ENCODE data around the gene RICTOR.
"Not testable (repeated sequence)": the region's sequence is repeated elsewhere in the genome, so short reads cannot be mapped to it uniquely, and the experiment has no call there.

RICTOR gene

DNA sequence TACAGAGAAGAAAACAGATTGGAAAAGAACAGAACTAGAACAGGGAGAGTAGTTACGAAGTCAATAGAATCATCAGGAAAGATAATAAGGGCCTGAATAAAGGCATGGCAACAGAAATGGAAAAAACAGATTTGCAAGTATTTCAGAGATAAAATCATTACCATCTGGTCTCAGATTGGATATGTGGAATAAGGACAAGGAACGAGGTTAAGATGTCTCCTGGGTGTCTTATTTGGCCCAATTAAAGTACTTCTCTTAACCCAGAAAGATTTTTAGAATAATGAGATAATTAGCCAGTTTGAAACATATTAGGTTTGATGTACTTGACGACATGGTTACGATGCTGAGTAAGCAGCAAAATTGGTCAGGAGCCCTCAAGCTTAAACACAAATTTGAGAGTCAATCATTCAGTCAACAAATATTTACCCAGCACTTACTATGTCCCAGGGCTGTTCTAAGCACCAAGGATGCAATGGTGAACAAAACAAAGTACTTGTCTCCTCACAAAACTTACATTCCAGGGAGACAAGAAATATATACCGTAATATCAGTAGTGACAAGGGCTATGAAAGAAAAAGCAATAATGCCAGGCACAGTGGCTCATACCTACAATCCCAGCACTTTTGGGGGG is 18.3 kb downstream of the RICTOR start:
- DNase-seq, result no peak

DNA sequence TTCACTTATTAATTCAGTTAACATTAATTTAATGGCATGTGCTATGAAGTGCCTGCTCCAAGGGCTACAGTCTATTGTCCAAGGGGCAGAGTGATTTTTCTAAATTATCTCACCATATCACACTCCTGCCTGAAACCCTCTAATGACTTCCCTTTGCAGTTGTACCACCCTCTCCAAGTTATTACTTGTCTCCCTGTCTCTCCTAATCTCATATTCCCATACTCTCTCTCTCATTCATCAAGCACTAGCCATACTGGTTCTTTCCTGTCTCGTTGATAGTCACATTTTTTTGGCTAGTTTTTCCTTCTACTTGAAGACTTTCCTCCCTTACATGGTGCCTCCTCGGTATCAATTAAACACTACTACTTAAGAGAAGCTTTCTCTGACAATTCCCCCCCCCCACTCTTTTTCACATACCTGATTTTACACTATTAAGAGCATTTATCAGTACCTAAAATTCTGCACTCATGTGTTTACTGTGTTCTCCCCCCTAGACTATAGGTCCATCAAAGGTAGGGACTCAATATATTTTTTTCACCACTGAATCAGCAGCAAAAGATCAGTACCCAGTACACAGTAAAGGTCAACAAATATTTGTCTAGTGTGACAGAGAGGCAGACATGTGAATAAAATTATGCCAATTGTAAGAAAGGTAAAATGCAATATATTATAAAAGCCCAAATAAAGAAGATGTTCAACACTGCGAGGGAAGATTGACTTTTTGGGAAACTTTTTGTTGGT is 19.0 kb downstream of the RICTOR start:
- no peak for DNase-seq

DNA sequence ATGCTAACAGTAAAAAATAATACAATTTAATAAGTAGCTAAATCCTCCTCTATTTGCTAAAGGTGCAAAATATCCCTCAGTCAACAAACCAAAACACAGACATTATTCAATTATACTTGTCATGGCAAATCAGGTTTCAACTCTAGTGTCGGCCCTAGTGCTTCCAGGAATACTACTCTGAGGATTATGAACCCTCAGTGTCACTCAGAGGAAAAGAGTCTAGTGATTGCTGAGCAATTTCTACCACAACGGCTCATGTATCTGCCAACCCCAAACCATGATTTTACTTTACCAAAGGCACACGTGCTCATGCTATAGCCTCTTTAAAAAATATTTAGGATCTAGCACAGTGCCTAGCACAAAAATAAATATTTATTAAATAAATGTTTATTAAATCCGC is 21.0 kb downstream of the RICTOR start:
- no peak for DNase-seq

DNA sequence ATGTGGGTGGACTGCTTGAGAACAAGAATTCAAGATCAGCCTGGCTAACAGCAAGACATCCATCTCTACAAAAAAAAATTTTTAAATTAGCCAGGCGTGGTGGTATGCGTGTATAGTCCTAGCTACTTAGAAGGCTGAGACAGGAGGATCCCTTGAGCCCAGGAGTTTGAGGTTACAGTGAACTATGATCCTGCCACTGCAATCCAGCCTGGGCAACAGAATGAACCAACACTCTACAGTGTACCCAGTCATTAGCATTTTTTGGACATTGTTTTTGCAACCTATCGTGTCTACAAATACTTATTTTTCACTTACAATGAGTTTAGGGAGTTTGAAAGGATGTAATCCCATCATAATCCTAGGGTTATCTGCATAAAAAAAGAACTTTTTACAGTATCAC is 22.1 kb downstream of the RICTOR start:
- DNase-seq, result no peak

DNA sequence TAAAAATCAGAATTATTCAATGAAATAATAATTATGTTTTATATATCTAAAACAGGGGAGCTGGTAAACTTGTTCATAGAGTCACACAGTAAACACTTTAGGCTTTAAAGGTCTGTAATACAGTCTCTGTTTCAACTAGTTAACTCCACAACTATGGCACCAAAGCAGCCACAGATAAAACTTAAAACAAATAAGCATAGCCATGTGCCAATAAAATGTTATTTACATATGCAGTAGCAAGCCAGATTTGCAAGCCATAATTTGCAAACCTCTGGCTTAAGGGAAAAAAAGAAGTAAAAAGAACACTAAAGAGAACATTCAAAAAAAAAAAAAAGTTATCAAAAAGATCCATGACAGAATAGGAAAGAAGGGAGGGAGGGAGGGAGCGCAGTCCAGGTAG is 24.9 kb downstream of the RICTOR start:
- DNase-seq, result no peak

DNA sequence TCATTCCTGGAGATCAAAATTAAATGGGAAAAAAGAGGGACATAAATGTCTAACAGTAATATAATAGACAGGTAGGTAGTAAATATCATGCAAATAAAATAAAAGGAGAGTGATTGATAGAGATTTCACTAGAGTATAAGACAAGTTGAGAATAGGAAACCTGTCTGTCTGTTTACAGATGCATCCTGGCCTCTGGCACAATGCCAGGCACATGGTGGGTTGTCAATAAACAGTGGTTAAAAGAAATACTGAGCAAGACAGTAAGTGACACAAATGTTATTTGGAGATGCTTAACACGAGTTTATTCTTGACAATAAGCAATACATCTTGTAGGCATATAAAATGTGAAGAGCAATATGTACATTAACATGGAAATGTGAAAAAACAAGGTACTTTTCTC is 33.3 kb downstream of the RICTOR start:
- DNase-seq, result no peak

DNA sequence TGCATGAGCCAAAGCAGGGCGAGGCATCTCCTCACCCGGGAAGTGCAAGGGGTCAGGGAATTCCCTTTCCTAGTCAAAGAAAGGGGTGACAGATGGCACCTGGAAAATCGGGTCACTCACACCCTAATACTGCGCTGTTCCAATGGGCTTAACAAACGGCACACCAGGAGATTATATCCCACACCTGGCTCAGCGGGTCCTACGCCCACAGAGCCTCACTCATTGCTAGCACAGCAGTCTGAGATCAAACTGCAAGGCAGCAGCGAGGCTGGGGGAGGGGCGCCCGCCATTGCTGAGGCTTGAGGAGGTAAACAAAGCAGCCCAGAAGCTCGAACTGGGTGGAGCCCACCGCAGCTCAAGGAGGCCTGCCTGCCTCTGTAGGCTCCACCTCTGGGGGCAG is 39.7 kb downstream of the RICTOR start:
- DNase-seq, result not testable (repeated sequence)

DNA sequence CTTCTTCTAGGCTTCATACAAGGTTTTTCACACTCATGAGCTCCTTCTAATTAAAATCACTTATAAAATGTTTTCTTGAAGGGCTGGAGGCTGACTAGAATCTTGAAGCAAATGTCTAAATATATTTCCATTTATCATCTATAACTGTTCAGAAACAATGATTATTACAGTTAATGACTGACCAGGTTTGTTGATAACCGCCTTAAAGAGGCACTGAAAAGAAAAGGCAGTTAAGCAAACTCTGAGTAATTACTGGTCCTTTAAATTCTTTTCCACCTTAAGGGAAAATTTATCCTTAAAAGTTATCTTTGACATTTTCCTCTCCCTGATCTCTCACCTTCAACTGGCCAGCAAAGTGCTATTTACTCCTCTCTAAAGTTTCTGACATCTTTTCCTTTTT is 43.2 kb downstream of the RICTOR start:
- DNase-seq, result no peak

DNA sequence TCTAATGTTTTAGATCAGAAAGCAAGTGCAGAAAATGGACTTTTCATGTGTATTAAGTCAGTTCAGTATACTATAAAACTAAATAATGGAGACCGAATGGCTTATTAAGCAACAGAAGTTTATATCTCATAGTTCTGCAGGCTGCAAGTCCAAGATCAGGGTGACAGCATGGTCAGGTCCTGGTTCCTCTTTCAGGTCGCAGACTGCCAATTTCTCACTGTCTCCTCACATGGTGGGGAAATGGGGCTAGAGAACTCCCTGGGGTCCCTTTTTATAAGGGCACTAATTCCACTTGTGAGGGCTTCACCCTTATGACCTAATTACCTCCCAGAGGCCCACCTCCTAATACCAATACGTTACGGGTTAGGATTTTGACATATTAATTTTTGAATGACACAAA is 48.7 kb downstream of the RICTOR start:
- DNase-seq, result no peak

DNA sequence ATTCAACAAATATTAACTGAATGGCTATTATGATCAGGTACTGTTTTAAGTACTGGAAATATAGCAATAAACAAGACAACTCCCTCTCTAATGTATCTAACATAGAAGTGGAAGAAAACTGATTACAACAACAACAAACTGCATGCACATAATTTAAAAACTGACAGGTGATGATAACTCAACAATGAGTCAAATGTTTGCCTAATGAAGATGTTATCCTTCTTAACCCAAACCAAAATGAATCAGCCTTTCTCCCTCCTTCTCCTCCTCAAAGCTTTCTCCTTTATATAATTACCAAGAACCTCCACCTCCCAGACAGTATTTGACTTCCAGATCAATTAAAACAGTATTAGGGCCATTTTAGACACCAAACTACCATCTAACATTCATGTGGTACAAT is 49.3 kb downstream of the RICTOR start:
- no peak for DNase-seq

DNA sequence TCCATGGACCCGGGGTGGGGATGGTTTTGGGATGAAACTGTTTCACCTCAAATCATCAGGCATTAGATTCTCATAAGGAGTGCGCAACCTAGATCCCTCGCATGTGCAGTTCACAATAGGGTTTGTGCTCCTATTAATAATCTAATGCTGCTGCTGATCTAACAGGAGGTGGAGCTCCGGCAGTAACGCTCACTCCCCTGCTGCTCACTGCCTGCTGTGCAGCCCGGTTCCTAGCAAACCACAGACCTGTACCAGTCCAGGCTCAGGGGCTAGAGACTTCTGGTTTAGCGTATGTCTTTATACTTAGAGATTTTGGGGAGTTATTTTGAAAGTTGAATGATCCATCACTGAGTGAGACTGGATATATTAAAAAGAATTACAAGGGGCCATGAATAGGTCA is 50.2 kb downstream of the RICTOR start:
- DNase-seq, result no peak

DNA sequence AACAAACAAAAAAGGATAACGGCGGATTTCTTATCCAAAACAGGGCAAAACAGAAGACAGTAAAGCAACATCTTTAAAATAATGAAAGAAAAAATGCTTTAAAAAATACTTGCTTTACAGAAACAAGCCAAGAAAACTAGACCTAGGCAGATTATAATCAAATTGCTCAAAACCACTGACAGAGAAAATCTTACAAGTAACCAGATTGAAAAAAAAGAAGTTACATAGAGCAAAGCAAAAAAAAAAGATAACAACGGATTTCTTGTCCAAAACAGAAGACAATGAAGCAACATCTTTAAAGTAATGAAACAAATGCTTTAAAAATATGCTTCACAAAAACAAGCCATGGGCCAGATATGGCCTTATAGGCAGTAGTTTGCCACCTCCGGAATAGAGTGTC is 51.1 kb downstream of the RICTOR start:
- no peak for DNase-seq

DNA sequence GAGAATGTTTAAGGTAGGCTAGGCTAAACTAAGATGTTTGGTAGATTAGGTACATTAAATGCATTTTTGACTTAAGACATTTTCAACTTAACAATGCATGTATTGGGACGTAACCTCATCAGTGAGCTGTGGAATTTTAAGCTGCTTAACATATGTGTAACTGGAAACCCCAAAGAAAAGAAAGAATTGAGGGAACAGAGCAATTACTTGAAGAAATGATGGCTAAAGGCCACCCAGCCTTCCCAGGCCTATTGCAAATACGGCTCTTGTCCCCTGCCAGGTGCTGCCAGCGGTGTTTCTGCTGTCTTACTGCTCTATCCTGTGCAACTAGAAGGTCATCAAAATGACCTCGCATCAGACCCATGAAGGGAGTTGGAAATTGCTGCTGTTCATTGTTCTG is 52.0 kb downstream of the RICTOR start:
- DNase-seq, result no peak

DNA sequence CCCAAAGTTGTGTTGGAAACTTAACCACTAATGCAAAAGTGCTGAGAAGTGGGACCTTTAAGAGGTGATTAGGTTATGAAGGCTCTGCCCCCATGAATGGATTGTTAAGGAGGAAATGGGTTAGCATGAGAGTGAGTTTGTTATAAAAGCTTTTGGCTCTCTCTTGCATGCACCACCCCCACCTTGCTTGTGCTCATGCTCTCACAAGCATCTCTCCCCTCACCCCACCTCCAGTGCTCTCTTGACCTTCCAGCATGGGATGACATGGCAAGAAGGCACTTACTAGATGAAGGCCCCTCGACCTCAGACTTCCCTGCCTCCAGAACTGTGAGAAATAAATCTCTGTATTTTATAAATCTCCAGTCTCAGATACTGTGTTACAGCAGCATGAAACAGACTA is 52.8 kb downstream of the RICTOR start:
- no peak for DNase-seq

DNA sequence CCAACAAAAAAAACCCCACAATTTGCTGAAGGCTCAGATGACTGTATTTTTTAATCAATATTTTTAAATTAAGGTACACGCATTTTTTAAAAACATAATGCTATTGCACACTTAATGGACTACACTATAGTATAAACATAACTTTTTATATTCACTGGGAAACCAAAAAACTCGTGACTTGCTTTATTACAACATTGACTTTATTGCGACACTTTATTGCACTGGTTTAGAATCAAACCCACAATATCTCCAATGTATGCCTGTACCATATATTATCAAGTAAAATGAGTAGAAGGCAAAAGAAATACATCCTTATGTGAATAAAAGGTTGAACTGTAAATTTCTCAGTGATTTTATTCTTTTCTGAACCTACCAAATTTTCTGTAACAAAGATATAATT is 53.7 kb downstream of the RICTOR start:
- DNase-seq, result no peak

DNA sequence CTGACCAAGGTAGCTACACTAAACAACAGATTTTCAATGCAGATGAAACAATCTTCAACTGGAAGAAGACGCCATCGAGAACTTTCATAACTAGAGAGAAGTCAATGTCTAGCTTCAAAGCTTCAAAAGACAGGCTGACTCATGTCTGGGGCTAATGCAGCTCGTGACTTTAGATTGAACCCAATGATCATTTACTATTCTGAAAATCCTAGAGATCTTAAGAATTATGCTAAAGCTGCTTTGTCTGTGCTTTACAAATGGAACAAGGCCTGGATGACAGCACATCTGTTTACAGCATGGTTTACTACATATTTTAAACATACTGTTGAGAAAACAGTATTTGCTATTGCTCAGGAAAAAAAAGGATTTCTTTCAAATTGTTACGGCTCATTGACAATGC is 54.9 kb downstream of the RICTOR start:
- no peak for DNase-seq

DNA sequence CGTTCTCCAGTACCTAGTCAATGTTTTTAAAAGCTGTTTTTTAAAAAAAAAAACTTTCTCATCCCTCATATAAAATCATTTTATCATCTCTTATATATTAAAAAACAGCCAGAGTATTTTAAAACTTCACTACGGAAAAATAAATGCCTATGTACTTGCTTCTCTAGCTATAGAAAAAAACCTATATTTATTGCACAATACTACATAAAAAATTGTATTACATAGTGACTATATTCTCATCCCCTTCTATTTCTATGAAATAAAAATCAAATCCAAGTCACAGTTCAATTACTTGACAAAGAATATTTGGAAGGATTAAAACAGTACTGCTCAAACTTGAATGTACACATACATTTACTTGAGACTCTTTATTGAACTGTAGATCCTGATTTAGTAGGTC is 56.7 kb downstream of the RICTOR start:
- DNase-seq, result no peak

DNA sequence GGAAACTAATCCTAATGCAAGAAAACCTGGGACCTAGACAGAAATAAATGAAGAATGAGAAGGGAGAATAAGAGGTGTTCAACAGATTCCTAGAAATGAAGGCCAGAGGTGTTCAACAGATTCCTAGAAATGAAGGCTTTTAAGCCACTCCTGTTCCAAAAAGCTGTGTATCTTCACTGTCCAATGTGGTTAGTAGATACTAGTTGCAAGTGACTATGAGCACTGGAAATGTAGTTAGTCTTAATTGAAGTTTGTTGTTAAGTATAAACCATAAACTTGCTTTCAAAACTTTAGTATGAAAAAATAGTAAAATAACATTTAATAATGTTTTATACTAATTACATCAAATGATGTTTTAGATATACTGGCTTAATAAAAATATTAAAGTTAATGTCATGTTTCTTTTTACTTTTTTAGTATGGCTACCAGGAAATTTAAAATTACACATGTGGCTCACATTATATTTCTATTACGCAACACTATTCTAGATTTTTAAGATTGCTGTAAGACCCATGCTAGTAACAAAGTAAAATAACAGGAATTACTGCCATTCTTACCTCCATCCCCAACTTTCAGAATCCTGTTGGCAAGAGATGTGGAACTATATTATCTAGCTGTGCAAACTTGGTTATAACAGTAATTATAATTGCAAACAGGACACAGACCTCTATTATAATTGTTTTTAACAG is 57.5 kb downstream of the RICTOR start:
- DNase-seq, result no peak

DNA sequence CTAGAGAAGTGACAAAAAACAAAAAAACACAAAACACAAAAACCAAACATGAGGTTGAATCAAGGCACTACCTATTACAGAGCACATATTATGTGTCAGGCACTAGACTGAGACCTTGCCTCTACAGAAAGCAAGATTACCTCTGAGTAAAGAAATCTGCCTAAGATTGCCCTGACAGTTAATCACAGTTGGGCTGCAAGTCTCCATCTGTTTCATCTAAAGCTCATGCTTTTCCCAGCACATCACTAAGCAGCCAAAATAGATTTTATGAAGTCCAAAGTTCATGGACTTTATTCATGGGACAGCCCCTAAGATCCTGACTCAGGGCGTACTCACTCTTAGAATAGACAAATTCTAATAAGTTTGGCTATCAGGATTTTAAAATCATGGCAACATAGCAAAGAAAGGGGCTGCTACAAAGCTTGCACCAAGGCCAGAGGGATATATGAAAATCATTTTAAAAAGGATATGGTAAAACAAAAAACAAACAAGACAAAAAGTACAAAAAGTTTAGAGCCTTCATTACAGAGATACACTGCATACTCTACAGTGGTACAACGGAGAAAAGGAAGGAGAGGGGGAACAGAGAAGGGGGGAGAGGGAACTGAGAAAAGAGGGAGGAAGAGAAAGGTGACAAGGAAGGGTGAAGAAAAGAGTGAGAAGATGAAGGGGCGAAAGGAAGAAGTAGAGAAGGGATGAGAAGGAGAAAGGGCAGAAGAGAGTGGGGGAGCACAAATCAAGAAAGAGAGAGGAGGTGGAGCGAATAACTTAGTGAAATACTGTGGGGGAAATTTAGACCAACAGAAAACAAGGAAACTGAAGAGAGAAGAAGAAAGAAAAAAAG is 58.2 kb downstream of the RICTOR start:
- DNase-seq, result no peak

DNA sequence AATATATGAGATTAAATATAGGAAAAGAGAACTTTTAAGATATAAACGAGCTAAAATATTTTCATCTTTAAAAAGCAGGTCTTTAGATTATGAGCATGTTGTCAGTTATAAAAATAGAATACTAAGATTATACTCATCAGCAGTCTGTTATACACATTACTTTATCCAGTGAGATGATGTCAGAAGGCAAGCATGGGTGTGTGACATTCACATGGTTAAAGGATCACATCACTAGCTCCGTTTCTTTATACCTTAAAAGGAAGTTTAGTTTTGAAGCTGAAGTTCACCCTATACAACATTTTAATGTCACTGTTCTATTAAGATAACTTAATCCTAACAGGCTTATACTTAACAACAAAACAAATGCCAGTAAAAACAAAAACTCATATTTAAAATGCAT is 59.6 kb downstream of the RICTOR start:
- no peak for DNase-seq

DNA sequence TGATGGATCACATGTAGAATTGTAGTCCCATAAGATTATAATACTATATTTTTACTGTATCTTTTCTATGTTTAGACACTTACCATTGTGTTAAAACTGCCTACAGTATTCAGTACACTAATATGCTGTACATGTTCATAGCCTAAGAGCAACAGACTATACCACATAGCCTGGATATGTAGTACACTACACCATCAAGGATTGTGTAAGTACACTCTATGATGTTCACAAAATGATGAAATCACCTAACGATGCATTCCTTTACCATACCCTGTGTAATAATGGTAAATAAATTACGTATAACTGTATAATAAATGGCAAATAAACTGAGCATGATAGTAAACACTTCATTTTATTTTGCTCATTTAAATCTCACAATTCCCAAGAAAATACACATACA is 60.3 kb downstream of the RICTOR start:
- DNase-seq, result no peak

DNA sequence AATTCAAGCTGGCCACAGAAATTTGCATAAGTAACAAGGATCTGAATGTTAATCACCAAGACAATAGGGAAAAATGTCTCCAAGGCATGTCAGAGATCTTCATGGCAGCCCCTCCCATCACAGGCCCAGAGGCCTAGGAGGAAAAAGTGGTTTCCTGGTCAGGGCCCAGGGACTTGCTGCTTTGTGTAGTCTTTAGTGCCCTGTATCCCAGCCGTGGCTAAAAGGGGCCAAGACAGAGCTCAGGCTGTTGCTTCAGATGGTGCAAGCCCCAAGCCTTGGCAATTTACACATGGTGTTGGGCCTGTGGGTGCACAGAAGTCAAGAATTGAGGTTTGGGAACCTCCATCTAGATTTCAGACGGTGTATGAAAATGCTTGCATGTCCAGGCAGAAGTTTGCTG is 63.2 kb downstream of the RICTOR start:
- DNase-seq, result not testable (repeated sequence)

DNA sequence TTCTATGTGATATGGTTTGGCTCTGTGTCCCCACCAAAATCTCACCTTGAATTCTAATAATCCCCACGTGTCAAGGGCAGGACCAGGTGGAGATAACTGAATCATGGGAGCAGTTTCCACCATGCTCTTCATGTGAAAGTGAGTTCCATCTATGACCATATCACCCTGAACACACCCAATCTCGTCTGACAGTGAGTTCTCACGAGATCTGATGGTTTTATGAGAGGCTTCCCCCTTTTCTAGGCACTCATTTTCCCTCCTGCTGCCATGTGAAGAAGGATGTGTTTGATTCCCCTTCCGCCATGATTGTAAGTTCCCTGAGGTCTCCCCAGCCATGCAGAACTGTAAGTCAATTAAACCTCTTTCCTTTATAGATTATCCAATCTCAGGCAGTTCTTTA is 64.2 kb downstream of the RICTOR start:
- DNase-seq, result no peak

DNA sequence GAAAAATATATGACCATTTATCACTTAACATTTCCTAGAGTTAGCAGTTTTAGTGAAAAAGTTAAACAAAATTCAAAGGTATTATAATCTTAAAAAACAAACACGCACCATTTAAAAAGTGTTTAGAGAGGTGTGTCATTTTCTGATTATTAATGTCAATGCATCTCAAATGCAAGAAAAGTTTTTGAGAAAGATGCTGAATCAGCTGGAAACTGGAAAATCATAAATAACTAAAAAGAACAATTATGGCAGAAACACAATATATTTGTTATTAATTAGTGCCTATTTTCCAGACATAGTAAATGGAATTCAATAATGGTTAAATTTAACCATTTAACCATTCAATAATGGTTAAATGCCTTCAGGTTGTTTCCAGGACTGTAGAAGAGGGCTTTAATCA is 64.9 kb downstream of the RICTOR start:
- DNase-seq, result no peak
